ENCODE results near the gene HOXD12.

Gene HOXD12

GRCh38 chr2:176130957-176131847 lies 31.6 kb downstream of the HOXD12 start:
- Histone ChIP-seq H3K27ac (ENCODE audit: low read depth, low read length, severe bottlenecking) (no peak overlapping the region), H3K4me3 (ENCODE audit: extremely low read depth, insufficient read depth, low read length, poor library complexity, severe bottlenecking) (peak overlapping the region; percentile 30), H3K4me1 (ENCODE audit: control insufficient read depth, insufficient read depth, low read length, poor library complexity, severe bottlenecking) (no peaks in the 10 kb centered on the region), H3K36me3 (ENCODE audit: control insufficient read depth, insufficient read depth, low read length) (no peaks in the 10 kb centered on the region), H3K9me3 (ENCODE audit: control insufficient read depth, low read length) (no peaks in the 10 kb centered on the region)
- WGBS, 2 experiments (ENCODE audit: insufficient coverage in 2 of 2): 21 to 26% methylated on average over 4 to 8 of the region's 15 CpGs

- H3K4me3 ChIP-seq (ENCODE audit: extremely low read depth, insufficient read depth, low read length, poor library complexity, severe bottlenecking): no peak overlapping the region
- WGBS, 2 experiments (ENCODE audit: insufficient coverage in 2 of 2): 11% methylated on average over 1 of the region's 4 CpGs; no CpG with 5 or more reads in 1 of the 2 experiments
- no peaks in the 10 kb centered on the region for H3K9me3 ChIP-seq (ENCODE audit: control insufficient read depth, low read length)
- no peak overlapping the region for H3K27ac ChIP-seq (ENCODE audit: low read depth, low read length, severe bottlenecking)
- no peaks in the 10 kb centered on the region for H3K36me3 ChIP-seq (ENCODE audit: control insufficient read depth, insufficient read depth, low read length)
- no peaks in the 10 kb centered on the region for H3K4me1 ChIP-seq (ENCODE audit: control insufficient read depth, insufficient read depth, low read length, poor library complexity, severe bottlenecking)
These were observed 32.2 kb downstream of the HOXD12 start for GRCh38 chr2:176131848-176132158.

DNA sequence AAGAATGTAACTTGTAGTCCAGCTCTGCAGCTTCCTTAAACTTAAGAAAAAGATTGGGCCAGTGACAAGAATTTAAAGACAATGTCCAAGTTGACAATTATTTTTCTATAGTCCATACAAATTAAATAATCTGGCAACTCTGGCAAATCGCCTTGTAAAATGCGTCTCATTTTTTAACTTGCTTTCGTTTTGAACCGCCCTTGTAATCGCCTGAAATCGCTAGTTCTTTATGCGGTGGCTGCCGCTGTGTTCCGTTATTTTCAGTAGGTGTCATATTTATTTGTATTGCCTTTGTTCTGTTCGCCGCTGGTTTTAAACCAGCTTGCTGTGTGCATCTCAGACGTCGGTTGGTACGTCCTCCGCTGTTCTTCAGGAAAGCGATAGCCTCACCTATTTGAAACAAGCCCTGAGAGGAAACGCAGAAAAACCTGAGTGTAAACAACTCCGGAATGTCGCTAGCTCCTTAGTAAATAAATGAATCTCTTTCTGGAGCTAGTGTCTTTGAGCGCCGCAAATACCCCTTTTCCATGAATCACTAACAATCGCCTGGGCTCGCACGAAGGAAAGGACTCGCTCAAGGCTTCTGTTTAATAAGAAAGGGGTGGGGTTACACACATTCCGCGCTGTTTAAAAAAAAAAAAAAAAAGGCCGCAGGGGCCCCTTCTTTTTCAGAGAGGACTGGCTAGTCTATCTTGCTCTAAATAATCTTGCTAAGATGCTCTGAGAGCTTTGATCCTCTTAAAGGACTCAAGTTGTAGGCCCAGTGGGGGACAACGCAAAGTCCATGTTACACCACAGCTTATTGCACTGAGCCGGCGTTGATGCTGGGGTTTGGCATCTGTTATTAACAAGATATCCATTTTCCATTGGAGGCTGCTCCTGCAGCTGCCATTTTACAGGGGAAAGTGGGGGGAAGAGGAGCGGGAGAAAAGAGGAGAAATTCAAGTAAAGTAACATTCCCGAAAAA lies 32.9 kb downstream of the HOXD12 start:
- 4 to 5% methylated on average over 19 to 25 of the region's 33 CpGs for WGBS, 2 experiments (ENCODE audit: insufficient coverage in 2 of 2)
- Histone ChIP-seq H3K27ac (ENCODE audit: low read depth, low read length, severe bottlenecking) (no peak overlapping the region), H3K4me3 (ENCODE audit: extremely low read depth, insufficient read depth, low read length, poor library complexity, severe bottlenecking) (no peak overlapping the region)

GRCh38 chr2:176133389-176133788 lies 33.8 kb downstream of the HOXD12 start:
- H3K9me3 ChIP-seq (ENCODE audit: control insufficient read depth, low read length): no peaks in the 10 kb centered on the region
- H3K27ac ChIP-seq (ENCODE audit: low read depth, low read length, severe bottlenecking): no peak overlapping the region
- H3K36me3 ChIP-seq (ENCODE audit: control insufficient read depth, insufficient read depth, low read length): no peaks in the 10 kb centered on the region
- no peaks in the 10 kb centered on the region for H3K4me1 ChIP-seq (ENCODE audit: control insufficient read depth, insufficient read depth, low read length, poor library complexity, severe bottlenecking)
- no peak overlapping the region for H3K4me3 ChIP-seq (ENCODE audit: extremely low read depth, insufficient read depth, low read length, poor library complexity, severe bottlenecking)

More for the DNA sequence above, 32.9 kb downstream of the HOXD12 start:
- Histone ChIP-seq H3K36me3 (ENCODE audit: control insufficient read depth, insufficient read depth, low read length) (no peaks in the 10 kb centered on the region), H3K4me1 (ENCODE audit: control insufficient read depth, insufficient read depth, low read length, poor library complexity, severe bottlenecking) (no peaks in the 10 kb centered on the region), H3K9me3 (ENCODE audit: control insufficient read depth, low read length) (no peaks in the 10 kb centered on the region)

DNA sequence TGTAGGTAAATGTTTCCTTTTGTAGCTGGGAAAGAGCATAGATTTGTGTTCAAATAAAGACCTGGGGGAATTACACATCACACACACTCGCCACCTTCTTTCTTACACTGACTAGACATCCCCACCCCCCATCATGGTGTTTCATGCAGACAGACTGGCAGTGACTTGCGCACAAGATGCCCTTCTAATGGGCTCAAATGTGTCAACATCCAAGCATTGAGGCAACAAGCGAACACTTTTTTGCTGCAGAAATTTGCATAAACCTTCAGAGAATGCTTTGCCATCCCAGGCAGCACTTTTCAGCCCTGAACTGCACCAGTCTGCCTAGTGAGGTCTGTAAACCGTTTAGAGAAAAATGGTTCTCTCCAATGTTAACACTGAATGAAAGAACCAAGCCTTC lies 34.4 kb downstream of the HOXD12 start:
- WGBS, 2 experiments (ENCODE audit: insufficient coverage in 2 of 2): 3 to 6% methylated on average over 3 to 4 of the region's 4 CpGs
- Histone ChIP-seq H3K4me1 (ENCODE audit: control insufficient read depth, insufficient read depth, low read length, poor library complexity, severe bottlenecking) (no peaks in the 10 kb centered on the region), H3K27ac (ENCODE audit: low read depth, low read length, severe bottlenecking) (no peak overlapping the region), H3K9me3 (ENCODE audit: control insufficient read depth, low read length) (no peaks in the 10 kb centered on the region), H3K4me3 (ENCODE audit: extremely low read depth, insufficient read depth, low read length, poor library complexity, severe bottlenecking) (no peak overlapping the region), H3K36me3 (ENCODE audit: control insufficient read depth, insufficient read depth, low read length) (no peaks in the 10 kb centered on the region)

- H3K4me1 ChIP-seq (ENCODE audit: control insufficient read depth, insufficient read depth, low read length, poor library complexity, severe bottlenecking): no peaks in the 10 kb centered on the region
- H3K27ac ChIP-seq (ENCODE audit: low read depth, low read length, severe bottlenecking): no peak overlapping the region
- H3K9me3 ChIP-seq (ENCODE audit: control insufficient read depth, low read length): no peaks in the 10 kb centered on the region
- no peak overlapping the region for H3K4me3 ChIP-seq (ENCODE audit: extremely low read depth, insufficient read depth, low read length, poor library complexity, severe bottlenecking)
- H3K36me3 ChIP-seq (ENCODE audit: control insufficient read depth, insufficient read depth, low read length): no peaks in the 10 kb centered on the region
These were observed 35.4 kb downstream of the HOXD12 start for GRCh38 chr2:176135035-176135440.

DNA sequence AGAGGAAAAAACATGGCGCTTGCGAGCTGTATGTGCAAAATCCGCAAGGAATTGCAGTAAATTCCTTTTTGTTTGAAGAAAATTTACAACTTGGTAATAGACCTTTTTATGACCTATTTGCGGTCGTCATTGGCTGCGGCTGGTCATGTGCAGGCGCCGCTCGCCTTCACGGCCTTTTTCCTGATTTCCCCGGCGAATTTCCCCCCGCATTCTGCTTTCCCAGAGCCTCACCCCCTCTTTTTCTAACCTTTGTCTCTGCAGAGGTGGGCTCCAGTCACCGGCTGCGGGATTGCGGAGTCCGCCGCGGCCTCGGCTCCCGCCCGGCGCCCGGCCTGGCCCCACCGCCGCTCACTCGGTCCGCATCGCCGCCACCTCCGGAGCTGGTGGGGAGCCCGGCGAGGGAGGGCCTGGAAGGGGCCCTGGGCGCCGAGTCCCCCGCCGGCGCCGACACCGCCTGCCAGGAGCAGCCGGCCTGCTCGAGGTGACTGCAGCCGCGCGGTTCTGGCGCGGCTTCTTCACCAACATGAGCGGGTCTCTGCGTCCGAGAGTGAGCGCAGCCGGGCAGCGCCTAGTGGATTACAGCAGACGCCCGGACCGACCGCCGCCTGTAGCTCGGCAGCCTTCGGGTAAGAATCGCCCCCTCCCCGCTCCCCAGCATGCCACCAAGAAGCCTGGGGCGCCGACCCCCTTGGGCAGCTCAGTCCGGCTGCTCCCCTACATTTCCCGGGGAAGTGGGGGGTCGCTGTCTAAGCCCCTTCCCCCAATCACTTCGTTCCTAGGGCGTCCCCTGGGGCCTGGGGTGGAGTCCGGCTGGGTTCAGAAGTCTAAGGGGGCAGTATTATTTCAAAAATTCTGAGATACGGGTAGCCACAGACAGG lies 37.0 kb downstream of the HOXD12 start:
- no peaks in the 10 kb centered on the region for H3K4me1 ChIP-seq (ENCODE audit: control insufficient read depth, insufficient read depth, low read length, poor library complexity, severe bottlenecking)
- no peaks in the 10 kb centered on the region for H3K36me3 ChIP-seq (ENCODE audit: control insufficient read depth, insufficient read depth, low read length)
- H3K9me3 ChIP-seq (ENCODE audit: control insufficient read depth, low read length): no peaks in the 10 kb centered on the region
- H3K27ac ChIP-seq (ENCODE audit: low read depth, low read length, severe bottlenecking): peak overlapping the region; percentile 62
- 0 to 1% methylated on average over 41 to 51 of the region's 71 CpGs for WGBS, 2 experiments (ENCODE audit: insufficient coverage in 2 of 2)
- H3K4me3 ChIP-seq (ENCODE audit: extremely low read depth, insufficient read depth, low read length, poor library complexity, severe bottlenecking): peak overlapping the region; percentile 28

GRCh38 chr2:176137252-176137580 lies 37.6 kb downstream of the HOXD12 start:
- Histone ChIP-seq H3K4me3 (ENCODE audit: extremely low read depth, insufficient read depth, low read length, poor library complexity, severe bottlenecking) (peak overlapping the region; percentile 28), H3K36me3 (ENCODE audit: control insufficient read depth, insufficient read depth, low read length) (no peaks in the 10 kb centered on the region), H3K9me3 (ENCODE audit: control insufficient read depth, low read length) (no peaks in the 10 kb centered on the region), H3K27ac (ENCODE audit: low read depth, low read length, severe bottlenecking) (no peak overlapping the region), H3K4me1 (ENCODE audit: control insufficient read depth, insufficient read depth, low read length, poor library complexity, severe bottlenecking) (no peaks in the 10 kb centered on the region)
- WGBS, 2 experiments (ENCODE audit: insufficient coverage in 2 of 2): 0 to 8% methylated on average over 1 to 2 of the region's 2 CpGs

GRCh38 chr2:176137906-176138305 lies 38.3 kb downstream of the HOXD12 start:
- Histone ChIP-seq H3K9me3 (ENCODE audit: control insufficient read depth, low read length) (no peaks in the 10 kb centered on the region), H3K36me3 (ENCODE audit: control insufficient read depth, insufficient read depth, low read length) (no peaks in the 10 kb centered on the region), H3K4me1 (ENCODE audit: control insufficient read depth, insufficient read depth, low read length, poor library complexity, severe bottlenecking) (no peaks in the 10 kb centered on the region), H3K27ac (ENCODE audit: low read depth, low read length, severe bottlenecking) (no peak overlapping the region), H3K4me3 (ENCODE audit: extremely low read depth, insufficient read depth, low read length, poor library complexity, severe bottlenecking) (no peak overlapping the region)
- WGBS, 2 experiments (ENCODE audit: insufficient coverage in 2 of 2): 79 to 89% methylated on average over 3 to 6 of the region's 8 CpGs

- Histone ChIP-seq H3K9me3 (ENCODE audit: control insufficient read depth, low read length) (no peaks in the 10 kb centered on the region), H3K4me1 (ENCODE audit: control insufficient read depth, insufficient read depth, low read length, poor library complexity, severe bottlenecking) (no peaks in the 10 kb centered on the region), H3K36me3 (ENCODE audit: control insufficient read depth, insufficient read depth, low read length) (no peaks in the 10 kb centered on the region), H3K4me3 (ENCODE audit: extremely low read depth, insufficient read depth, low read length, poor library complexity, severe bottlenecking) (no peak overlapping the region), H3K27ac (ENCODE audit: low read depth, low read length, severe bottlenecking) (no peak overlapping the region)
- WGBS, 2 experiments (ENCODE audit: insufficient coverage in 2 of 2): 60 to 63% methylated on average over 12 to 14 of the region's 14 CpGs
These were observed 38.9 kb downstream of the HOXD12 start for GRCh38 chr2:176138526-176138922.
